ENCODE data around the gene SKAP1. TPM values are rescaled to one million over a fixed set of nuclear protein-coding genes. Genes with fewer than 3 reads are reported as not detected.
"Not testable (repeated sequence)": the region's sequence is repeated elsewhere in the genome, so short reads cannot be mapped to it uniquely, and the experiment has no call there.

SKAP1 gene
- total RNA-seq, 1 experiment from 2014 or later = not detected

DNA sequence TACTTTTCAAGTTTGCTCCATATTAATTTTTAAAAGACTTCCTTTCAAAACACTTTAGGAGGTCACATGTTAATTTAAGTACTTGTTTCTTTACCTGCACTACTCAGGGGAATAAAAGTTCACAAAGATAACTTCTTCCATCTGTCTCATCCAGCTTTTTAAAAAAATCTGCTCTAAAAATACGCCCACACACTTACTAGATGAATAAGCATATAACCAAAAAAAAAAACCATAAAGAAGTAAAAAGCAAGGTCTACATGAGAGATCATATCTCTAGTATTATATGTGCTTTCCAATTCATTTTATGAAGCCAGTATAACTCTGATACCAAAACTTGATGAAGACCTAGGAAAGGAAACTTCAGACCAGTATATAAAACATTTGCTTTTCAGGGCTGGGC lies 17.2 kb downstream of the SKAP1 start:
- H3K36me3 ChIP-seq (replicated peaks; ENCODE audit: control insufficient read depth, insufficient read depth, low read length) = no peaks in the 10 kb centered on the region
- no peaks in the 10 kb centered on the region for H3K27me3 ChIP-seq (ENCODE audit: control insufficient read depth, insufficient read depth, low read length)
- H3K4me3 ChIP-seq (ENCODE audit: insufficient read depth, low read depth, low read length) = no peak overlapping the region
- DNase-seq = no peak

DNA sequence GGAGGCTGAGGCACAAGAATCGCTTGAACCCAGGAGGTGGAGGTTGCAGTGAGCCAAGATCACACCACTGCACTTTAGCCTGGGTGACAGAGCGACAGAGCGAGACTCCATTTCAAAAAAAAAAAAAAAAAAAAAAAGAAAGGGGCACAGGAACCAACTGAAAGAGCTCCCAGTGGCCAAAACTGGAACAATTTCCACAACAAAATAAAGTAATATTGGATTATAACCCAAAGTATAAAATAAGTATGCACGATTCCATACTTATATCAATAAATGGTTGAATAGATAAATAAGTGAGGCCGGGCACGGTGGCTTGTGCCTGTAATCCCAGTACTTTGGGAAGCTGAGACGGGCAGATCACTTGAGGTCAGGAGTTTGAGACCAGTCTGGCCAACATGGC lies 19.2 kb downstream of the SKAP1 start:
- not testable (repeated sequence) for H3K4me3 ChIP-seq (ENCODE audit: insufficient read depth, low read depth, low read length); H3K27me3 ChIP-seq (ENCODE audit: control insufficient read depth, insufficient read depth, low read length); DNase-seq; H3K36me3 ChIP-seq (replicated peaks; ENCODE audit: control insufficient read depth, insufficient read depth, low read length)

DNA sequence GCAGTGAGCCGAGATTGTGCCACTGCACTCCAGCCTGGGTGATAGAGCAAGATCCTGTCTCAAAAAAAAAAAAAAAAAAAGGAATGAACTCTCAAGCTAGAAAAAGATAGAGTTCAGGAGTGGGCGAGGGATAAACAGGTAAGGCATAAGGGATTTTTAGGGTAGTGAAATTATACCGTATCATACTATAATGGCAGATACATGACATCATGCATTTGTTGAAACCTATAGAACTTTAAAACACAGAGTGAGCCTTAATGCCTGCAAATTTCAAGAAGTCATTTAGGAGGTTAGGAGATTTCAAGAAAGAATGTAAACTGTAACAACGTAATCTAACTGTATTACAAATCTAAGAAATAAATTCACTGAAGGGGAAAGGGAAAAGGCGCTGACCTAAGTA lies 20.4 kb downstream of the SKAP1 start:
- no peaks in the 10 kb centered on the region for H3K36me3 ChIP-seq (replicated peaks; ENCODE audit: control insufficient read depth, insufficient read depth, low read length)
- H3K27me3 ChIP-seq (ENCODE audit: control insufficient read depth, insufficient read depth, low read length) = no peaks in the 10 kb centered on the region
- no peak overlapping the region for H3K4me3 ChIP-seq (ENCODE audit: insufficient read depth, low read depth, low read length)
- DNase-seq = no peak

DNA sequence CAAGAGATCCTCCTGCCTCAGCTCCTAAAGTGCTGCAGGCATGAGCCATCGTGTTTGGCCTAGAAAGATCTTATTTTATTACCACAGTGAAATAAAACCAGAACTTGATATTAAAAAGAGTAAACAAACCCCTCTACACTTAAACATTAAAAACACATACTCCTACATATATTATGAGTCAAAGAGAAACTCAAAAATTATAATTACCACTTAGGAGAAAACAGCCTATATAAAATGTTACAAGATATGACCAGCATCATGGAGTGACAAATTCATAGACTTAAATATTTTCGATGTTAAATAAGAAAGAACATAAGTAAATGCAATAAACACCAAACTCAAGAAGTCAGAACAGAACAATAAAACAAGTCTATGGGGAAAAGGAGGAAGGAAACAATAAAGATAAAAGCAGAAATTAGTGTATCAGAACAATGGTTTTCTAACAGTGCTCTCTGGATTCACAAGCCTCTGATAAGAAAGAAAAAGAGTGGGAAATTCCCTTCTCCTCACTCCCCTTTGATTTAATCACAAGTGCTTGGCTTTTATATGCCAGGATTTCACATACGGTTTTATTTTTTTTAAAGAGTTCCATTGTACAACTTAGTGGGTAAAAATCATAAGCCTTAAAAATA lies 23.0 kb downstream of the SKAP1 start:
- H3K36me3 ChIP-seq (replicated peaks; ENCODE audit: control insufficient read depth, insufficient read depth, low read length) = no peaks in the 10 kb centered on the region
- H3K27me3 ChIP-seq (ENCODE audit: control insufficient read depth, insufficient read depth, low read length) = no peaks in the 10 kb centered on the region
- H3K4me3 ChIP-seq (ENCODE audit: insufficient read depth, low read depth, low read length) = no peak overlapping the region
- no peak for DNase-seq

DNA sequence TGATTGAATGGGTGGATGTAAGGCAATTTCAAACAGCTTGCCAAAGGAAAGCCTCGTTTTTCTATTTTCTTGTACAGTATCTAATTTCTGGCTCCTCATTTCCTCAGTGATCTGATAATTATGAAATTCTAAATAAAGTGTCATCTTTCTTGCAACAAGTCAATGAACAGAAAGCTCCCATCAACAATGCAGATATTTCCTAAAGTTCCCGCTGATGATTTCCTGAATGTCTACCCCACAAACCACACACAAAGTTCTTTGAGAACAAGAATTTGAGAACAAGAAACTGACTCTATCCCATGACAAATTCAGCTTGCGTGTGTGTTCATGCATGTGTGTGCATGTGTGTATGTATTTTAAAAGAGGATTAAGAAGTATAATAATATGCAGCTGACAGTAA lies 35.2 kb downstream of the SKAP1 start:
- H3K36me3 ChIP-seq (replicated peaks; ENCODE audit: control insufficient read depth, insufficient read depth, low read length) = no peaks in the 10 kb centered on the region
- no peak overlapping the region for H3K4me3 ChIP-seq (ENCODE audit: insufficient read depth, low read depth, low read length)
- no peaks in the 10 kb centered on the region for H3K27me3 ChIP-seq (ENCODE audit: control insufficient read depth, insufficient read depth, low read length)
- DNase-seq = no peak

DNA sequence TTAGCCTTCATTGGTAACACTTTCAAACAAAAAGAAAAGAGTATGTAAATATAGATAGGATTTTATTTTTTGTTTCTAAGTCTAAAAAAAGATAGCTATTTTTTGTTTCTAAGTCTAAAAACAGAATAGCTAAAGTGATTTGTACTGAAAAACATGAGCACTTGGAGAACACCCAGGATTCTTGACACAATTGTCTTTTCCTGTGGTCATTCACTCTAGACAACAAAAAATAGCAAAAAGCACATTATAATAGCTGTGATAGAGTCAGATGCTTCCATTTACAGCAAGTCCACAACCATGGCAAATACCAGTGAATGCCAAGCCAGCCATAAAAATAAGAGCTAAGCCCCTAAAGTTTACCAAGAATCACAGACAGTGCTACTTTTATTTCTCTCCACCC lies 36.7 kb downstream of the SKAP1 start:
- Histone ChIP-seq H3K27me3 (ENCODE audit: control insufficient read depth, insufficient read depth, low read length) (no peaks in the 10 kb centered on the region), H3K36me3 (replicated peaks; ENCODE audit: control insufficient read depth, insufficient read depth, low read length) (no peaks in the 10 kb centered on the region), H3K4me3 (ENCODE audit: insufficient read depth, low read depth, low read length) (no peak overlapping the region)
- DNase-seq = no peak

DNA sequence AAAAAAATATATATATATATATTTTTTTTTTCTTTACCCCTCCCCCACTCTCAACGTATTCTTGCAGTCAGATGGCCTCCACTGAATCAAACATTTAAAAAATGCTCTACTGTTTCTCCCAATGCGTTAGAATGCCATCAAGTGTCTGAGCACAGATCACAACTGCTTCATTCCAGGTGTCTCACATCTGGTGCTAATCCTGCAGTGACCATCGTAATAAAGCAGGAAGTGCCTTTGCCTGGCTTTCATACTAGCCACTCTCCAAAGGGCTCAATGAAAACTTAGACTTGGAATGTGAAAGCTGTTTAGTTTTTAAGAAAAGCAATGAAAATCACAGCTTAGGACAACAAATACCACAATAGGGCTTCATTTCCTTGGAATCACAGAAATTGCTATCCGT lies 37.2 kb downstream of the SKAP1 start:
- no peak for DNase-seq
- H3K27me3 ChIP-seq (ENCODE audit: control insufficient read depth, insufficient read depth, low read length) = no peaks in the 10 kb centered on the region
- no peak overlapping the region for H3K4me3 ChIP-seq (ENCODE audit: insufficient read depth, low read depth, low read length)
- H3K36me3 ChIP-seq (replicated peaks; ENCODE audit: control insufficient read depth, insufficient read depth, low read length) = no peaks in the 10 kb centered on the region

DNA sequence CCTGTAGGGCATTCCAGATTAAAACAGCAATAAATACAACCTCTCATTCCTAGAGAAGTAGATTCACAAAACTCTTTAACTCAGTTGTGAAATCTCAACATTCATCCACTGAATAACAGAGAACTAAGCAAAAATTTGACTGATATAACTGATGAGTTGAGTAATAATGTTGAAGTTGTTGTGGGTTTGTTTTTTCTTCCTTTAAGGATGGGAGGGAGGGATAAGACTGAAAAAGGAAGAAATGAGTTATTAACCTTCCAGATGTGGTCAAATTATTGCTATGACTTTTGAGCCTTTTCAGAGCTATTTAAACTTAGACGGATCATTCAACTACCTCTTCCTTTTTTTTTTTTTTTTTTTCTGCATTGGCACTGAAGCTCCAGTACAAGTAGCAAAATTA lies 38.6 kb downstream of the SKAP1 start:
- Histone ChIP-seq H3K36me3 (replicated peaks; ENCODE audit: control insufficient read depth, insufficient read depth, low read length) (no peaks in the 10 kb centered on the region), H3K27me3 (ENCODE audit: control insufficient read depth, insufficient read depth, low read length) (no peaks in the 10 kb centered on the region), H3K4me3 (ENCODE audit: insufficient read depth, low read depth, low read length) (no peak overlapping the region)
- DNase-seq = no peak

DNA sequence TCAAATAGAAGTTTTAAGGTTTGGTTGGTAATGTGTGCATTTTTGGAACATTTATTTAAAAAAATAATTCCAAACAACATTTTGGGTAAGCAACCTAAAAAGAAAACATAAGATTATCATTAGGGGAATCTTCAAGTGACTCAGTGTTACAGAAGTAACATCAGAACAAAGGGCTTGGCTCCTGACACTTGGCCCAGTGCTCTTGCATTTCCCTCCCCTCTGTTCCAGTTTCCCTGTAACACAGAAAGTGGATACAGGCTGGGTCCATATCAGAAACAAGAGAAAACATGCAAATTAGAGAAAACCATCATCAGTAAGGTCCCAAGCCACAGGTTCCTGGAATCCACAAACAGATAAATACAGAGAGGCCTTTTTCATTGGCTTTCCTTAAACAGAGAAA lies 40.1 kb downstream of the SKAP1 start:
- no peaks in the 10 kb centered on the region for H3K27me3 ChIP-seq (ENCODE audit: control insufficient read depth, insufficient read depth, low read length)
- H3K36me3 ChIP-seq (replicated peaks; ENCODE audit: control insufficient read depth, insufficient read depth, low read length) = no peaks in the 10 kb centered on the region
- H3K4me3 ChIP-seq (ENCODE audit: insufficient read depth, low read depth, low read length) = no peak overlapping the region
- no peak for DNase-seq

DNA sequence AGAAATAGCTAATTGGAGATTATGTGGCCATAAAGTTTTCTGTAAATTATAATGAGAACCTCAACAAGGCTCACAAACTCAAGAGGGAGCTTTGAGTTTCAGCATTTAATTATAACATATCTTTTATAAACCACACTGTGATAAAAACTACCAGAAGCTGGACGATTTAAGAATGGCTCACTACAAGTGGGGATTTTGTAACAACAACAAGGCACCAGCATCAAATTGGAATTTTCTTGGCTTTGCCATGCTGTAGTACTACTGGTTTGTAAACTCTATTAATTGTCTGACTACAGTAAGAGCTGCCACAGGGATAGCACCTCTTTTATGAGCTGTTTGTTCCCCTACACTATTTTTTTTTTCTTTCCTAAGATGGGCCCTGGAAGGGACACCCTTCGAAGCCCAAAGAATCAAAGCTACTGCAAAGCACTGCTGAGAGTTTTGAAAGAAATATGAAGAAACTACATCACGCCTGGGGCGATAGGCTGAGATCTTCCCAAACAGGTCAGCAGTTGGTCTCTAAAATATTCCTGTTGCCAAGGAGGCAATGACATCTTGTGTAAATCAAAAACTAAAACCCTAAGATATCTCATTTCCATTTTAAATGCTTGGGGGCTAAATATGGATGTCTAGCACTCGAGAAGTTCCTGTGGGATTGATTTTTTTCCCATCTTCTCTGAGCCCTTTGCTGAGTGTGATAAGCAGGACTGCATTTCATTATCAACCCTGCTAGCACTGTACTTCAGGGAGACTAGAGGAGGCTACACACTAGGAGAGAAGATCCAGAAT lies 40.9 kb downstream of the SKAP1 start:
- DNase-seq = no peak
- no peak overlapping the region for H3K4me3 ChIP-seq (ENCODE audit: insufficient read depth, low read depth, low read length)

DNA sequence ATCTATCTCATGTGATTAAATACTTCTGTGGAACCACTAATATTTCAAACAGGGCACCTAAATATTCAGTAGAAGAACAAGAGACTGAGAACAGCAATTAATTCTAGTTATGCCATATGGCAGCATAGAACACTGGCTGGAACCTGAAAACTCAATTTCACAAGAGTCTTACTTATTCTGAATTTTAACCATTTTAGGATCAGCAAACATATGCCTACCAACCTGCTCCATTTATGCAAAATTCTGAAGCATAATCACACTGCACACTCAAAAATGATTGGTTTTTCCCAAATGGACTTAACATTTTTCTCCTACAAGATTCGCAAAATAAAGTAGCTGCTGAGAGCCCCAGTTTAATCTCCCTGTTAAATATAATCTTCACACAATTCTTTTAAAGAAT lies 43.2 kb downstream of the SKAP1 start:
- no peaks in the 10 kb centered on the region for H3K27me3 ChIP-seq (ENCODE audit: control insufficient read depth, insufficient read depth, low read length)
- no peaks in the 10 kb centered on the region for H3K36me3 ChIP-seq (replicated peaks; ENCODE audit: control insufficient read depth, insufficient read depth, low read length)
- H3K4me3 ChIP-seq (ENCODE audit: insufficient read depth, low read depth, low read length) = no peak overlapping the region
- DNase-seq = no peak

More for the DNA sequence above, 40.9 kb downstream of the SKAP1 start:
- Histone ChIP-seq H3K36me3 (replicated peaks; ENCODE audit: control insufficient read depth, insufficient read depth, low read length) (no peaks in the 10 kb centered on the region), H3K27me3 (ENCODE audit: control insufficient read depth, insufficient read depth, low read length) (no peaks in the 10 kb centered on the region)

DNA sequence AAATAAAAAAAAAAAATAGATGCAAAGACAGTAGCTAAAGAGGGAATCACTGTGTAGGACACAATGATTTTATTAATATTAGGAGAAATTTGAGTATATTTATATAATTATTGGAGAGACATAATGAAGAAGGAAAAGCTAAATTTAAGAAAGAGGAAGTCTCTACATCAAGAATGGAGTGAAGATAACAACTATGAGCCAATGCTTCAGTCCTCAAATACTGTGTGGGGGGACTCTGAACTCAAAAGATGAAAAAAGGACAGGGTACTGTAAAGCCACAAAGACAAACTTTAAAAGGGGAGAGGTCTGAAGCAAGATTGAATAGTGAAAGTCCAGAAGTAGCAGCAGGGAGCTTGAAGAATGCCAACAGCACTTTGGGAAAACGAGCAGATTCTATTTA lies 44.7 kb downstream of the SKAP1 start:
- DNase-seq = no peak
- Histone ChIP-seq H3K4me3 (ENCODE audit: insufficient read depth, low read depth, low read length) (no peak overlapping the region), H3K27me3 (ENCODE audit: control insufficient read depth, insufficient read depth, low read length) (no peaks in the 10 kb centered on the region), H3K36me3 (replicated peaks; ENCODE audit: control insufficient read depth, insufficient read depth, low read length) (no peaks in the 10 kb centered on the region)

DNA sequence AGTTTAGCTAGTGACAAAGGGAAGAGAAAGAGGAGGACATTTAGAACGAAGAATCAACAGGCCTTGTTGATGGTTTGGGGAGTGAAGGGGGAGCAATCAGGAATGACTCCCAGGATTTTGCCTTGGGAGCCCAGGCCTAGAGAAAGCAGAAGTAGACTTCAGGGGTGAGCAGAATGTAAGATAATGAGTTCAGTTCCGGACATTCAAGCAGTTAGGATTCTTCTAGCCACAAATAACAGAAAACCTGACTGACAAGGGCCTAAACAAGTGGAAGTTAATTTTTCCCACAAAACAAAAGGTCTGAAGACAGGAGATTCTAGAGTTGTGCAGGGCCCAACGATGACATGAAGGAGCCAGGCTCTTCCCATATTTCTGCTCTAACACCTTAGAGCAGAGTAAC lies 45.9 kb downstream of the SKAP1 start:
- Histone ChIP-seq H3K4me3 (ENCODE audit: insufficient read depth, low read depth, low read length) (no peak overlapping the region), H3K27me3 (ENCODE audit: control insufficient read depth, insufficient read depth, low read length) (no peaks in the 10 kb centered on the region), H3K36me3 (replicated peaks; ENCODE audit: control insufficient read depth, insufficient read depth, low read length) (no peaks in the 10 kb centered on the region)
- no peak for DNase-seq

DNA sequence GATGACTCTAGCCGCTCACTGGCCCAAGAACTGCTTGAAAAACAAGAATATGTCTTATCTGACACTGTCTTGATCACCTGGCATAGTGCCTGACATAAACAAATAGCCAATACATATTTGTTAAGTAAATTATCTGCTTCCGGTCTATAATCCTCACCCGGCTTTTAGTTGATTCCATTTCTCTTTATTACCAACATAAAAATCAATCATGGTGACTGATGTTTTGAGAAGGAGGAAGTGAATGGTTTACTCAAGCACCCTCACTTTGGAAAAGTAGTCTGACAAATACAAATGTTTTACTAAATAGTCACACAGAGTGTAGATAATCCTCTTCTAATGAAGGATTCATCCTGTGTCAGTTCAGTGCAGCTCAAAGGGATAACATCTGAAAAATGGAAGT lies 47.0 kb downstream of the SKAP1 start:
- Histone ChIP-seq H3K27me3 (ENCODE audit: control insufficient read depth, insufficient read depth, low read length) (0 out of 2 replicates have a peak, but pooled peaks cover 1% of the 10 kb centered on the region), H3K36me3 (replicated peaks; ENCODE audit: control insufficient read depth, insufficient read depth, low read length) (no peaks in the 10 kb centered on the region), H3K4me3 (ENCODE audit: insufficient read depth, low read depth, low read length) (no peak overlapping the region)
- no peak for DNase-seq

DNA sequence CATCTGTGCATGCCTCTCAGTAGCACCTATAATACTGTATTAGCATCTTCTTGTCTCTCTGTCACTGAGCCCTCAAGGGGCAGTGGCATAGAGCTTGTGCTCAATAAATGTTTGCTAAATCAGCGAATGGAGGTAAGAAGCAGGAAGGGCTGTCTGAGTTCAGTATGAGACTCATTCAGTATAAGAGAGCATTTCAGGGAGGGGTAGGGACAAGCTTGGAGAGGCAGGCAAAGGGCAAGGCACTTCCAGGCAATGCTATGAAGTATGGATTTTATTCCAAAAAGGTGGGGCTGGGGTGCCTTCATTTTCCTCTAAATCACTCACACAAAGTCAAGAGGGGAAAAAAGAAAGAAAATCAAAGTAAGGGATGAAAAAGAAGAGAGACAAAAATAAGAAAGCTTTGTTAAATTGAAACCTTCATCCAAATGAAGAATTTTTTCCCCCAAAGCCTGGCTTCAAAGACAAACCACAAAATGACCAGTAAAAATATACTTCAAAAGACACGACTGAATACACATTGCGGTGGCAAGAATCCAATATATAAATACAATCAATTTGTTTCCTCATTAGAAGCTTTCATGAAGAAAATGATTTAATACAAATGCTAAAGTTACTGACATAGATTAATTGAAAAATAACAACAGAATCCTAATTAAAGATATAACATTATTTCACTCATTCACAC lies 51.2 kb downstream of the SKAP1 start:
- Histone ChIP-seq H3K27me3 (ENCODE audit: control insufficient read depth, insufficient read depth, low read length) (0 out of 2 replicates have a peak, but pooled peaks cover 1% of the 10 kb centered on the region), H3K36me3 (replicated peaks; ENCODE audit: control insufficient read depth, insufficient read depth, low read length) (no peaks in the 10 kb centered on the region), H3K4me3 (ENCODE audit: insufficient read depth, low read depth, low read length) (no peak overlapping the region)
- DNase-seq = no peak
